H54 (cell line): Measurements from ENCODE around the gene PCK2.
"Not testable (repeated sequence)": the region's sequence is repeated elsewhere in the genome, so short reads cannot be mapped to it uniquely, and the experiment has no call there.

Experiments
- DNase-seq: peaks from one replicate; pipeline ENCODE4 v3.0.0; 2011; ENCODE audit warnings: low spot score, mixed read lengths; ENCODE audit not compliant: insufficient read length
- FAIRE-seq: peaks from 3 replicates; lab custom pipeline; 2011; peaks lifted over from hg19 to GRCh38; lab: Jason Lieb, UNC
- POLR2A ChIP-seq: IDR thresholded peaks from 2 replicates; pipeline ENCODE4 v1.6.1; 2011; ENCODE audit warnings: low read depth, mild to moderate bottlenecking, low read length

PCK2 gene

GRCh38 chr14:24093901-24094840, at the start of gene PCK2:
TSS of gene PCK2 (plus strand) at chr14:24094311. CDS start at chr14:24094406, 95 bp downstream.
- FAIRE-seq (no peak), DNase-seq (peak; percentile 89)
- peak; percentile 89 for TF ChIP-seq POLR2A

- not testable (repeated sequence) for DNase-seq, FAIRE-seq
Observed at GRCh38 chr14:24049002-24049401, 45.1 kb upstream of the PCK2 start.

GRCh38 chr14:24050753-24051152, 43.4 kb upstream of the PCK2 start:
- FAIRE-seq, DNase-seq: not testable (repeated sequence)

- DNase-seq (no peak), FAIRE-seq (no peak)
- no peak for TF ChIP-seq POLR2A
Observed at GRCh38 chr14:24051176-24051788, 42.8 kb upstream of the PCK2 start.

GRCh38 chr14:24051789-24052655, 42.1 kb upstream of the PCK2 start, which contains the start of gene CARMIL3:
TSS of gene CARMIL3 (plus strand) at chr14:24052009. CDS start at chr14:24052154, 145 bp downstream.
- FAIRE-seq (no peak), DNase-seq (peak; percentile 61)
- no peak for TF ChIP-seq POLR2A

- FAIRE-seq (no peak), DNase-seq (no peak)
- TF ChIP-seq POLR2A, result no peak
Observed at GRCh38 chr14:24052656-24053547, 41.2 kb upstream of the PCK2 start.

- FAIRE-seq (no peak), DNase-seq (no peak)
- TF ChIP-seq POLR2A, result no peak
Observed at GRCh38 chr14:24053548-24054323, 40.4 kb upstream of the PCK2 start.

- FAIRE-seq, result no peak
- no peak for TF ChIP-seq POLR2A
Observed at GRCh38 chr14:24054324-24054641, 39.8 kb upstream of the PCK2 start.

GRCh38 chr14:24054646-24055045, 39.5 kb upstream of the PCK2 start:
- no peak for TF ChIP-seq POLR2A
- no peak for DNase-seq
- no peak for FAIRE-seq

More at GRCh38 chr14:24054324-24054641, 39.8 kb upstream of the PCK2 start:
- DNase-seq, result no peak

GRCh38 chr14:24055971-24056799, 37.9 kb upstream of the PCK2 start:
- no peak for DNase-seq
- no peak for TF ChIP-seq POLR2A
- no peak for FAIRE-seq

- DNase-seq (no peak), FAIRE-seq (no peak)
Observed at GRCh38 chr14:24056800-24057184, 37.3 kb upstream of the PCK2 start.

More at GRCh38 chr14:24056800-24057184, 37.3 kb upstream of the PCK2 start:
- no peak for TF ChIP-seq POLR2A
